LNCaP clone FGC (cell line): ENCODE data around the gene SOX12.

Experiments used
- DNase-seq: peaks from one replicate; pipeline ENCODE4 v3.0.0-alpha.2; 2011; ENCODE audit warnings: low read depth
- H3K4me3 ChIP-seq: 2 replicates; pipeline ENCODE4 v1.5.1; 2011; ENCODE audit warnings: mild to moderate bottlenecking, low read depth, low read length, control low read depth
- TF ChIP-seq, protein P1 (sequence below): IDR thresholded peaks from 2 replicates; pipeline ENCODE4 v1.5.1; 2012; ENCODE audit warnings: mild to moderate bottlenecking; ENCODE audit not compliant: control insufficient read depth, insufficient read depth; ENCODE audit errors: extremely low read depth

The SOX12 gene

DNA sequence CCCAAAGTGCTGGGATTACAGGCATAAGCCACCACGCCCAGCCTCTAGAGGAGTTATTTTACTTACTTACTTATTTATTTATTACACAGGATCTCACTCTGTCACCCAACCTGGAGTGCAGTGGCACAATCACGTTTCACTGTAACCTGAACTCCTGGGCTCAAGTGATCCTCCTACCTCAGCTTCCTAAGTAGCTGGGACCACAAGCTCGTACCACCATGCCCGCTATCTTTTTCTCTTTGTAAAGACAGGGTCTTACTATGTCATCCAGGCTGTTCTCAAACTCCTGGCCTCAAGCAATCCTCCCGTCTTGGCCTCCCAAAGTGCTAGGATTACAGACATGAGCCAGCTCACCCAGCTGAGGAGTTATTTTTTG, 53.6 kb downstream of the SOX12 start:
- DNase-seq, result no peak
- H3K4me3 ChIP-seq, result no peak overlapping the region
- TF ChIP-seq, protein P1, sequence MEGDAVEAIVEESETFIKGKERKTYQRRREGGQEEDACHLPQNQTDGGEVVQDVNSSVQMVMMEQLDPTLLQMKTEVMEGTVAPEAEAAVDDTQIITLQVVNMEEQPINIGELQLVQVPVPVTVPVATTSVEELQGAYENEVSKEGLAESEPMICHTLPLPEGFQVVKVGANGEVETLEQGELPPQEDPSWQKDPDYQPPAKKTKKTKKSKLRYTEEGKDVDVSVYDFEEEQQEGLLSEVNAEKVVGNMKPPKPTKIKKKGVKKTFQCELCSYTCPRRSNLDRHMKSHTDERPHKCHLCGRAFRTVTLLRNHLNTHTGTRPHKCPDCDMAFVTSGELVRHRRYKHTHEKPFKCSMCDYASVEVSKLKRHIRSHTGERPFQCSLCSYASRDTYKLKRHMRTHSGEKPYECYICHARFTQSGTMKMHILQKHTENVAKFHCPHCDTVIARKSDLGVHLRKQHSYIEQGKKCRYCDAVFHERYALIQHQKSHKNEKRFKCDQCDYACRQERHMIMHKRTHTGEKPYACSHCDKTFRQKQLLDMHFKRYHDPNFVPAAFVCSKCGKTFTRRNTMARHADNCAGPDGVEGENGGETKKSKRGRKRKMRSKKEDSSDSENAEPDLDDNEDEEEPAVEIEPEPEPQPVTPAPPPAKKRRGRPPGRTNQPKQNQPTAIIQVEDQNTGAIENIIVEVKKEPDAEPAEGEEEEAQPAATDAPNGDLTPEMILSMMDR, result no peak
